ENCODE results near the gene CEP72.
"Not testable (repeated sequence)": the region's sequence is repeated elsewhere in the genome, so short reads cannot be mapped to it uniquely, and the experiment has no call there.

GRCh38 chr5:582445-582844 is 29.7 kb upstream of the CEP72 start:
- not testable (repeated sequence) for TF ChIP-seq CTCF, POLR2A (IDR thresholded peaks at IDR 0.05)
